Measurements from ENCODE around the gene PIK3R3.
"Not testable (repeated sequence)": the region's sequence is repeated elsewhere in the genome, so short reads cannot be mapped to it uniquely, and the experiment has no call there.

Gene PIK3R3

DNA sequence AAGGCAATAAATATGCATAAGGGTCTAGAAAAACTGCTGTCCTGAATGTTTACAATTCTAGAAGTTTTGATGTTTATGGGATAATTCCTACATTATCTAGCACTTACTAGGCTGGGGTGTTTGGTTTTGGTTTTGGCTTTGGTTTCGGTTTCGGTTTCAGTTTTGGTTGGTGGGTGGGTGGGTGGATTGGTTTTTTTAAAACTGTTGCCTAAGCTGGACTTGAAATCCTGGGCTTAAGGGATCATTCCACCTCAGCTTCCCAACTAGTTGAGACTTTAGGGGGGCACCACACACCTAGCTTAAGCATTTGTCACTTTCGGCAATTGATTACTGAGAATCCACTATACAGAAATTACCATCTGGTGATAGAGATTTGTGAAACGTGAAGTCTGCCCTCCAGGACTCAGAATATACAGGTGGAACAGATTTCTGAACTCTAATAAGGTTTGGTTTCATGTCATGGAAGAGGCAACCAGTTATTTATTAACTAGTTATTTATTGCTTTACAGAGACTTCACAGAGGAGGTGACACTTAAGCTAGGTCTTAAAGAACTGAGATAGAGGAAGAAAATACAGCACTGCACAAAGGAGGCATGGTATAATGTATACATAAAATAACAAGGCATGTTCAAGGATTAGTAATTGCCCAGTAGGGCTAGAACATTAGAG is 69.6 kb downstream of the PIK3R3 start:
- DNase-seq (ENCODE audit: low read depth), result peak; percentile 24
- no peak overlapping the region for H3K4me3 ChIP-seq (ENCODE audit: control insufficient read depth, low read depth, low read length)
- TF ChIP-seq, protein P1, sequence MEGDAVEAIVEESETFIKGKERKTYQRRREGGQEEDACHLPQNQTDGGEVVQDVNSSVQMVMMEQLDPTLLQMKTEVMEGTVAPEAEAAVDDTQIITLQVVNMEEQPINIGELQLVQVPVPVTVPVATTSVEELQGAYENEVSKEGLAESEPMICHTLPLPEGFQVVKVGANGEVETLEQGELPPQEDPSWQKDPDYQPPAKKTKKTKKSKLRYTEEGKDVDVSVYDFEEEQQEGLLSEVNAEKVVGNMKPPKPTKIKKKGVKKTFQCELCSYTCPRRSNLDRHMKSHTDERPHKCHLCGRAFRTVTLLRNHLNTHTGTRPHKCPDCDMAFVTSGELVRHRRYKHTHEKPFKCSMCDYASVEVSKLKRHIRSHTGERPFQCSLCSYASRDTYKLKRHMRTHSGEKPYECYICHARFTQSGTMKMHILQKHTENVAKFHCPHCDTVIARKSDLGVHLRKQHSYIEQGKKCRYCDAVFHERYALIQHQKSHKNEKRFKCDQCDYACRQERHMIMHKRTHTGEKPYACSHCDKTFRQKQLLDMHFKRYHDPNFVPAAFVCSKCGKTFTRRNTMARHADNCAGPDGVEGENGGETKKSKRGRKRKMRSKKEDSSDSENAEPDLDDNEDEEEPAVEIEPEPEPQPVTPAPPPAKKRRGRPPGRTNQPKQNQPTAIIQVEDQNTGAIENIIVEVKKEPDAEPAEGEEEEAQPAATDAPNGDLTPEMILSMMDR (conservative IDR thresholded peaks at IDR 0.05; ENCODE audit: control insufficient read depth, insufficient read depth, low read depth, low read length), result no peak

DNA sequence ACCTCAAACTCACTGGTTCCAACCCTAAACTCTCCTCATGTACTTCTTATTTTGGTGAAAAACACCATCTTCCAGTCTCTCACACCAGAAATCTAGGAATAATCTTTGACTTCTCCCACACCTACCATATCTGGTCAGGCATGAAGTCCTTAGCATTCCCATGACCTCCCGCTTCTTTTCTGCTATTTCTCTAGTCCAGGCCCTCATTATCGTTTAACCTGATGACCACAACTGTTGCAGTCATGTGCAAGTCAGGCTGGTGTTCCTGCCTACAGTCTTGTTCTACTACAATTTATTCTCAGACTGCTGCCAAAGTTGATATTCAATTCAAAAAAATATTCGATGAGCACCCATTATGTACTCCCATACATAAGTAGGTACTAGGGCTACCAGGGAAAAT is 71.3 kb downstream of the PIK3R3 start:
- TF ChIP-seq, protein P1 (conservative IDR thresholded peaks at IDR 0.05; ENCODE audit: control insufficient read depth, insufficient read depth, low read depth, low read length), result no peak
- DNase-seq (ENCODE audit: low read depth), result no peak
- H3K4me3 ChIP-seq (ENCODE audit: control insufficient read depth, low read depth, low read length), result no peak overlapping the region

DNA sequence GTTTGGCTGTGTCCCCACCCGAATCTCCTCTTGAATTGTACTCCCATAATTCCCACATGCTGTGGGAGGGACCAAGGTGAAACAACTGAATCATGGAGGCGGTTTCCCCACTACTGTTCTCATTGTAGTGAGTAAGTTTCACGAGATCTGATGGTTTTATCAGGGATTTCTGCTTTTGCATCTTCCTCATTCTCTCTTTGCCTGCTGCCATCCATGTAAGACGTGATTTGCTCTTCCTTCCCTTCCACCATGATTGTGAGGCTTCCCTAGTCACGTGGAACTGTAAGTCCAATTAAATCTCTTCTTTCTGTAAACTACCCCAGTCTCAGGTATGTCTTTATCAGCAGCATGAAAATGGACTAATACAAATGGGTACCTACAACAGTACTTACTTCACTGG is 73.5 kb downstream of the PIK3R3 start:
- DNase-seq (ENCODE audit: low read depth), result no peak
- TF ChIP-seq, protein P1 (conservative IDR thresholded peaks at IDR 0.05; ENCODE audit: control insufficient read depth, insufficient read depth, low read depth, low read length), result no peak
- no peak overlapping the region for H3K4me3 ChIP-seq (ENCODE audit: control insufficient read depth, low read depth, low read length)

DNA sequence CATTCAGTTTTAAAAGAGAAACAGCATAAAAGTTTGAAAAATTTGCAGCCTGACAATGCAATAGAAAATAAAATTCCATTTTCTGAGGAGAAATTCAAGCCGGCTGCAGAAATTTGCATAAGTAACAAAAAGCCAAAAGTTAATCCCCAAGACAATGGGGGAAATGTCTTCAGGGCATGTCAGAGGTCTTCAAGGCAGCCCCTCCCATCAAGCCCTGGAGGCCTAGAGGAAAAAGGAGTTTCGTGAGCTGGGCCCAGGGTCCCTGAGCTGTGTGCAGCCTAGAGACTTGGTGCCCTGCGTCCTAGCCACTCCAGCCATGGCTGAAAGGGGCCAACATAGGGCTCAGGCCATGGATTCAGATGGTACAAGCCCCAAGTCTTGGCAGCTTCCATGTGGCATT is 74.6 kb downstream of the PIK3R3 start:
- no peak for DNase-seq (ENCODE audit: low read depth)
- TF ChIP-seq, protein P1 (conservative IDR thresholded peaks at IDR 0.05; ENCODE audit: control insufficient read depth, insufficient read depth, low read depth, low read length), result no peak
- H3K4me3 ChIP-seq (ENCODE audit: control insufficient read depth, low read depth, low read length), result no peak overlapping the region

DNA sequence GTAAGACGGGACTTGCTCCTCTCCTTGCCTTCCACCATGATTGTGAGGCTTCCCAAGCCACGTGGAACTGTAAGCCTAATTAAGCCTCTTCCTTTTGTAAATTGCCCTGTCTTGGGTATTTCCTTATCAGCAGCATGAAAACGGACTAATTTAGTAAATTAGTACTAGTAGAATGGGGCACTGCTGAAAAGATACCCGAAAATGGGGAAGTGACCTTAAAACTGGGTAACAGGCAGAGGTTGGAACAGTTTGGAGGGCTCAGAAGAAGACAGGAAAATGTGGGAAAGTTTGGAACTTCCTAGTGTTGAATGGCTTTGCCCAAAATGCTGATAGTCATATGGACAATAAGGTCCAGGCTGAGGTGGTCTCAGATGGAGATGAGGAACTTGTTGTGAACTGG is 75.2 kb downstream of the PIK3R3 start:
- not testable (repeated sequence) for DNase-seq (ENCODE audit: low read depth); H3K4me3 ChIP-seq (ENCODE audit: control insufficient read depth, low read depth, low read length)

DNA sequence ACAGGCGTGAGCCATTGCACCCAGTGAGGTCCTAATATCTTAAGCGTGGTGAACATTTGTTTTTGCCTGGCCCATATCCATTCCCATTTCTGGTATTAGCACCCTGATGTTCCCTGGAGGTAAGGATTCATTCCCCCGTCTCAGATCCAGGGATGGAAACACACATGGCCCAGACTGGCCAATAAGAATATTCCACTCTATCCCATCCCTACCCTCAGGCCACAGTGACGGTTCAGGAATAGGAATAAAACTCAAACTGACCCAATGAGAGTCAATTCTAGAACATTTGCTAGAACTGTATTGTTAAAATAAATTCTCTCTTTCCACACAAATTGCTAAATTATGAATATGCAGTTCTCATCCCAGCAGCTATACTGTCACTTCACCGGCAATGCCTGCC is 76.1 kb downstream of the PIK3R3 start:
- no peak overlapping the region for H3K4me3 ChIP-seq (ENCODE audit: control insufficient read depth, low read depth, low read length)
- TF ChIP-seq, protein P1 (conservative IDR thresholded peaks at IDR 0.05; ENCODE audit: control insufficient read depth, insufficient read depth, low read depth, low read length), result no peak
- DNase-seq (ENCODE audit: low read depth), result no peak

DNA sequence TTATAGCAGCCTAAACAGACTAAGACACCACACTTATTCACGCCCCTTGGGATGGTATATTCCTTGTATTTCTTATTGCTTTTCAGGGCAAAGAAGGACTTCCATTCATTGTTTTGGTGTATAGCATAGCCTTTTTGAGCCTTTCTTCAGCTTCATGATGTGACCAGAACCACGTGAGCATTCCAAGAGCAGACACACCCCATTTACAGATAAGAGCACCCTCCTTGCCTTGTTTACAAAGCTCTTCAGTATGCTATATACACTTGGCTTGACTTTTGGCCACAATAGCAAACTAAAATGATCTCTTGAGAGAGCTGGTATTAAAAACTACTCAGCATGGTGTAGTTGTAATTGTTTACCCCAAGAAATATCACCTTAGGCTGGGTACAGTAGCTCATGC is 78.7 kb downstream of the PIK3R3 start:
- no peak overlapping the region for H3K4me3 ChIP-seq (ENCODE audit: control insufficient read depth, low read depth, low read length)
- TF ChIP-seq, protein P1 (conservative IDR thresholded peaks at IDR 0.05; ENCODE audit: control insufficient read depth, insufficient read depth, low read depth, low read length), result no peak
- no peak for DNase-seq (ENCODE audit: low read depth)

Data from fibroblast of mammary gland (primary cell).